HepG2 (cell line): ENCODE results near the gene ITIH3. TPM values are rescaled to one million over a fixed set of nuclear protein-coding genes. Genes with fewer than 3 reads are reported as not detected.

ENCODE experiments used
- CCDC6 ChIP-seq: sonication (generic); formaldehyde crosslinking; IDR thresholded peaks from 2 replicates; pipeline ENCODE4 v1.8.1; 2022; ENCODE audit warnings: mild to moderate bottlenecking, missing genetic modification reagents, moderate library complexity
- FOXA3 ChIP-seq: IDR thresholded peaks from 2 replicates; pipeline ENCODE4 v1.6.1; 2016; ENCODE audit warnings: missing genetic modification reagents, missing compliant biosample characterization
- GLI4 ChIP-seq: sonication (generic); formaldehyde crosslinking; IDR thresholded peaks from 2 replicates; pipeline ENCODE4 v1.5.1; 2020; ENCODE audit warnings: missing genetic modification reagents, mild to moderate bottlenecking, moderate library complexity, borderline replicate concordance
- IKZF1 ChIP-seq: fragments of 450-650 bp; IDR thresholded peaks from 2 replicates; pipeline ENCODE4 v1.7.1; 2016
- MAZ ChIP-seq, 2 experiments: sonication (generic) in 1 of 2; formaldehyde crosslinking in 1 of 2; IDR thresholded peaks; 2 replicates each; pipeline versions ENCODE4 v1.5.0 to v1.6.1; 2012 to 2020; ENCODE audit warnings: low read depth in 2 of 2, mild to moderate bottlenecking in 2 of 2, borderline replicate concordance in 1 of 2, improper control_type of control experiment in 1 of 2, low read length in 1 of 2, missing genetic modification reagents in 1 of 2, moderate library complexity in 1 of 2
- MXD4 ChIP-seq: IDR thresholded peaks from 2 replicates; pipeline ENCODE4 v1.6.1; 2016; ENCODE audit warnings: mild to moderate bottlenecking, missing biosample characterization, missing genetic modification reagents
- NPAS2 ChIP-seq: sonication (generic); formaldehyde crosslinking; IDR thresholded peaks from 2 replicates; pipeline ENCODE4 v1.8.0; 2022; ENCODE audit warnings: mild to moderate bottlenecking, missing genetic modification reagents, borderline replicate concordance
- RBM22 ChIP-seq: fragments of 200-400 bp; formaldehyde crosslinking; optimal IDR thresholded peaks from 2 replicates; pipeline ENCODE3; 2017; ENCODE audit warnings: mild to moderate bottlenecking, low read length, moderate library complexity
- XBP1 ChIP-seq: sonication (generic); formaldehyde crosslinking; IDR thresholded peaks from 2 replicates; pipeline ENCODE4 v1.5.0; 2020; ENCODE audit warnings: missing genetic modification reagents
- ZBTB25 ChIP-seq: IDR thresholded peaks from 2 replicates; pipeline ENCODE4 v1.6.1; 2018; ENCODE audit warnings: missing genetic modification reagents
- ZZZ3 ChIP-seq: sonication (generic); formaldehyde crosslinking; IDR thresholded peaks from 2 replicates; pipeline ENCODE4 v1.4.0; 2020; ENCODE audit warnings: missing genetic modification reagents, mild to moderate bottlenecking, borderline replicate concordance
- polyA plus RNA-seq, 8 experiments: library from polyadenylated mRNA; depleted of rRNA in 3 of 8; stranded (reverse) in 7 of 8; unstranded in 1 of 8; fragments of >200 nt; fragmentation: Illumina TruSeq in 4 of 8; extraction: Trizol in 4 of 8; gene quantifications; 2 replicates each; pipeline versions ENCODE4 v1.2.1 to v1.2.3, GENCODE V29; 2011 to 2016; ENCODE audit warnings: low read depth in 4 of 8, missing spikeins in 1 of 8, mixed read lengths in 1 of 8; ENCODE audit not compliant: insufficient read depth in 1 of 8
- total RNA-seq, 5 experiments: library from RNA; depleted of rRNA; stranded (reverse); fragments of >200 nt; fragmentation: Illumina TruSeq; extraction: Trizol; gene quantifications; 2 replicates each; pipeline ENCODE4 v1.2.3, GENCODE V29; 2016; ENCODE audit warnings: low read depth in 1 of 5
- TF ChIP-seq, protein P1 (sequence below): IDR thresholded peaks from 2 replicates; pipeline ENCODE4 v1.6.1; 2016; ENCODE audit warnings: missing compliant biosample characterization, missing genetic modification reagents, borderline replicate concordance

ITIH3 gene
- total and polyA plus RNA-seq, 2 of the 13 experiments (the other 11 are each of a cell fraction or from before 2014, with no cell fraction given) = 105 to 632 TPM

- TF ChIP-seq, protein P1, sequence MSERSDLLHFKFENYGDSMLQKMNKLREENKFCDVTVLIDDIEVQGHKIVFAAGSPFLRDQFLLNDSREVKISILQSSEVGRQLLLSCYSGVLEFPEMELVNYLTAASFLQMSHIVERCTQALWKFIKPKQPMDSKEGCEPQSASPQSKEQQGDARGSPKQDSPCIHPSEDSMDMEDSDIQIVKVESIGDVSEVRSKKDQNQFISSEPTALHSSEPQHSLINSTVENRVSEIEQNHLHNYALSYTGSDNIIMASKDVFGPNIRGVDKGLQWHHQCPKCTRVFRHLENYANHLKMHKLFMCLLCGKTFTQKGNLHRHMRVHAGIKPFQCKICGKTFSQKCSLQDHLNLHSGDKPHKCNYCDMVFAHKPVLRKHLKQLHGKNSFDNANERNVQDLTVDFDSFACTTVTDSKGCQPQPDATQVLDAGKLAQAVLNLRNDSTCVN (CRISPR knock-in tag) = no peak
- TF ChIP-seq FOXA3 (CRISPR knock-in tag) (peak; percentile 91), MAZ (IDR thresholded peaks at IDR 0.05; ENCODE audit: borderline replicate concordance, low read depth, low read length) (no peak), MAZ (CRISPR knock-in tag; IDR thresholded peaks at IDR 0.05; ENCODE audit: low read depth) (0 out of 2 replicates have a peak, but pooled peaks have one; percentile 27), GLI4 (no peak), ZBTB25 (CRISPR knock-in tag) (no peak), RBM22 (no peak), IKZF1 (no peak), ZZZ3 (CRISPR knock-in tag) (no peak), CCDC6 (CRISPR knock-in tag) (no peak), XBP1 (no peak), NPAS2 (no peak), MXD4 (CRISPR knock-in tag) (no peak)
Measured at GRCh38 chr3:52786330-52787215, 8.0 kb upstream of the ITIH3 start (continued).
